ENCODE measurements around the gene MAGIX.
"Not testable (repeated sequence)": the region's sequence is repeated elsewhere in the genome, so short reads cannot be mapped to it uniquely, and the experiment has no call there.

DNA sequence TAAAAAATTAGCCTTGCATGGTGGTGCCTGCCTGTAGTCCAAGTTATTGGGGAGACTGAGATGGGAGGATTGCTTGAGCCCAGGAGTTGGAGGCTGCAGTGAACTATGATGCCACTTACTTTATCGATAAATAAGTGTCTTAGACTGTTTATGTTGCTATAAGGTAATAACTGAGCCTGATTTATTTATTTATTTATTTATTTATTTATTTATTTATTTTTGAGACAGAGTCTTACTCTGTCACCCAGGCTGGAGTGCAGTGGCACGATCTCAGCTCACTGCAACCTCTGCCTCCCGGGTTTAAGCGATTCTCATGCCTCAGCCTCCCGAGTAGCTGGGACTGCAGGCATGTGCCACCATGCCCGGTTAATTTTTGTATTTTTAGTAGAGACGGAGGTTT is 30.3 kb upstream of the MAGIX start:
- not testable (repeated sequence) for TF ChIP-seq ZIC2 (tag by site-specific recombination; IDR thresholded peaks at IDR 0.05); ZNF324 (tag by site-specific recombination; IDR thresholded peaks at IDR 0.05); ZNF561 (tag by site-specific recombination; IDR thresholded peaks at IDR 0.05; ENCODE audit: borderline replicate concordance); HOXC10 (CRISPR knock-in tag; IDR thresholded peaks at IDR 0.05); YY1 (tag by site-specific recombination; IDR thresholded peaks at IDR 0.05); ZFP41 (tag by site-specific recombination; IDR thresholded peaks at IDR 0.05; ENCODE audit: borderline replicate concordance); MYNN (tag by site-specific recombination; IDR thresholded peaks at IDR 0.05; ENCODE audit: borderline replicate concordance); SP2 (tag by site-specific recombination; IDR thresholded peaks at IDR 0.05)
- TF ChIP-seq, protein P1, sequence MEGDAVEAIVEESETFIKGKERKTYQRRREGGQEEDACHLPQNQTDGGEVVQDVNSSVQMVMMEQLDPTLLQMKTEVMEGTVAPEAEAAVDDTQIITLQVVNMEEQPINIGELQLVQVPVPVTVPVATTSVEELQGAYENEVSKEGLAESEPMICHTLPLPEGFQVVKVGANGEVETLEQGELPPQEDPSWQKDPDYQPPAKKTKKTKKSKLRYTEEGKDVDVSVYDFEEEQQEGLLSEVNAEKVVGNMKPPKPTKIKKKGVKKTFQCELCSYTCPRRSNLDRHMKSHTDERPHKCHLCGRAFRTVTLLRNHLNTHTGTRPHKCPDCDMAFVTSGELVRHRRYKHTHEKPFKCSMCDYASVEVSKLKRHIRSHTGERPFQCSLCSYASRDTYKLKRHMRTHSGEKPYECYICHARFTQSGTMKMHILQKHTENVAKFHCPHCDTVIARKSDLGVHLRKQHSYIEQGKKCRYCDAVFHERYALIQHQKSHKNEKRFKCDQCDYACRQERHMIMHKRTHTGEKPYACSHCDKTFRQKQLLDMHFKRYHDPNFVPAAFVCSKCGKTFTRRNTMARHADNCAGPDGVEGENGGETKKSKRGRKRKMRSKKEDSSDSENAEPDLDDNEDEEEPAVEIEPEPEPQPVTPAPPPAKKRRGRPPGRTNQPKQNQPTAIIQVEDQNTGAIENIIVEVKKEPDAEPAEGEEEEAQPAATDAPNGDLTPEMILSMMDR (tag by site-specific recombination; IDR thresholded peaks at IDR 0.05): not testable (repeated sequence)
- TF ChIP-seq, protein P2, sequence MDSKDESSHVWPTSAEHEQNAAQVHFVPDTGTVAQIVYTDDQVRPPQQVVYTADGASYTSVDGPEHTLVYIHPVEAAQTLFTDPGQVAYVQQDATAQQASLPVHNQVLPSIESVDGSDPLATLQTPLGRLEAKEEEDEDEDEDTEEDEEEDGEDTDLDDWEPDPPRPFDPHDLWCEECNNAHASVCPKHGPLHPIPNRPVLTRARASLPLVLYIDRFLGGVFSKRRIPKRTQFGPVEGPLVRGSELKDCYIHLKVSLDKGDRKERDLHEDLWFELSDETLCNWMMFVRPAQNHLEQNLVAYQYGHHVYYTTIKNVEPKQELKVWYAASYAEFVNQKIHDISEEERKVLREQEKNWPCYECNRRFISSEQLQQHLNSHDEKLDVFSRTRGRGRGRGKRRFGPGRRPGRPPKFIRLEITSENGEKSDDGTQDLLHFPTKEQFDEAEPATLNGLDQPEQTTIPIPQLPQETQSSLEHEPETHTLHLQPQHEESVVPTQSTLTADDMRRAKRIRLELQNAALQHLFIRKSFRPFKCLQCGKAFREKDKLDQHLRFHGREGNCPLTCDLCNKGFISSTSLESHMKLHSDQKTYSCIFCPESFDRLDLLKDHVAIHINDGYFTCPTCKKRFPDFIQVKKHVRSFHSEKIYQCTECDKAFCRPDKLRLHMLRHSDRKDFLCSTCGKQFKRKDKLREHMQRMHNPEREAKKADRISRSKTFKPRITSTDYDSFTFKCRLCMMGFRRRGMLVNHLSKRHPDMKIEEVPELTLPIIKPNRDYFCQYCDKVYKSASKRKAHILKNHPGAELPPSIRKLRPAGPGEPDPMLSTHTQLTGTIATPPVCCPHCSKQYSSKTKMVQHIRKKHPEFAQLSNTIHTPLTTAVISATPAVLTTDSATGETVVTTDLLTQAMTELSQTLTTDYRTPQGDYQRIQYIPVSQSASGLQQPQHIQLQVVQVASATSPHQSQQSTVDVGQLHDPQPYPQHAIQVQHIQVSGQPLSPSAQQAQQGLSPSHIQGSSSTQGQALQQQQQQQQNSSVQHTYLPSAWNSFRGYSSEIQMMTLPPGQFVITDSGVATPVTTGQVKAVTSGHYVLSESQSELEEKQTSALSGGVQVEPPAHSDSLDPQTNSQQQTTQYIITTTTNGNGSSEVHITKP (tag by site-specific recombination; IDR thresholded peaks at IDR 0.05): not testable (repeated sequence)

All from HEK293 (cell line).